ENCODE data around the gene ADAMTS13. TPM values are rescaled to one million over a fixed set of nuclear protein-coding genes. Genes with fewer than 3 reads are reported as not detected.

ADAMTS13 gene
- total RNA-seq, 1 donor from 2014 or later = 12.9 TPM

- H3K27ac Mint-ChIP-seq = no peak overlapping the region
Observed at GRCh38 chr9:133436681-133437080, 14.5 kb downstream of the ADAMTS13 start.

GRCh38 chr9:133437753-133438531 lies 15.8 kb downstream of the ADAMTS13 start:
- no peaks in the 10 kb centered on the region for H3K9me3 Mint-ChIP-seq
- DNase-seq (ENCODE audit: extremely low spot score, unreplicated experiment) = no peak
- no peaks in the 10 kb centered on the region for H3K4me1 Mint-ChIP-seq (ENCODE audit: unreplicated experiment)
- H3K36me3 Mint-ChIP-seq = no peaks in the 10 kb centered on the region
- H3K4me3 Mint-ChIP-seq = no peak overlapping the region
- no peak for TF ChIP-seq CTCF (conservative IDR thresholded peaks at IDR 0.05)
- H3K27ac Mint-ChIP-seq = no peak overlapping the region
- H3K27me3 Mint-ChIP-seq = no peaks in the 10 kb centered on the region

More at GRCh38 chr9:133436681-133437080, 14.5 kb downstream of the ADAMTS13 start:
- no peak for DNase-seq (ENCODE audit: extremely low spot score, unreplicated experiment)
- Mint-ChIP-seq H3K4me3 (no peak overlapping the region), H3K9me3 (no peaks in the 10 kb centered on the region), H3K4me1 (ENCODE audit: unreplicated experiment) (no peaks in the 10 kb centered on the region), H3K27me3 (no peaks in the 10 kb centered on the region), H3K36me3 (no peaks in the 10 kb centered on the region)
- TF ChIP-seq CTCF (conservative IDR thresholded peaks at IDR 0.05) = no peak

GRCh38 chr9:133439337-133439736 lies 17.2 kb downstream of the ADAMTS13 start:
- H3K4me3 Mint-ChIP-seq = no peak overlapping the region
- no peak for DNase-seq (ENCODE audit: extremely low spot score, unreplicated experiment)
- H3K27me3 Mint-ChIP-seq = no peaks in the 10 kb centered on the region
- no peaks in the 10 kb centered on the region for H3K36me3 Mint-ChIP-seq
- no peaks in the 10 kb centered on the region for H3K9me3 Mint-ChIP-seq
- no peak for TF ChIP-seq CTCF (conservative IDR thresholded peaks at IDR 0.05)
- no peak overlapping the region for H3K27ac Mint-ChIP-seq
- H3K4me1 Mint-ChIP-seq (ENCODE audit: unreplicated experiment) = no peaks in the 10 kb centered on the region

- Mint-ChIP-seq H3K36me3 (no peaks in the 10 kb centered on the region), H3K4me1 (ENCODE audit: unreplicated experiment) (no peaks in the 10 kb centered on the region), H3K27me3 (no peaks in the 10 kb centered on the region), H3K9me3 (no peaks in the 10 kb centered on the region), H3K27ac (no peak overlapping the region), H3K4me3 (no peak overlapping the region)
- TF ChIP-seq CTCF (conservative IDR thresholded peaks at IDR 0.05) = no peak
- no peak for DNase-seq (ENCODE audit: extremely low spot score, unreplicated experiment)
Observed at GRCh38 chr9:133440874-133441273, 18.7 kb downstream of the ADAMTS13 start.

GRCh38 chr9:133441571-133441970 lies 19.4 kb downstream of the ADAMTS13 start:
- DNase-seq (ENCODE audit: extremely low spot score, unreplicated experiment) = no peak
- Mint-ChIP-seq H3K36me3 (no peaks in the 10 kb centered on the region), H3K9me3 (no peaks in the 10 kb centered on the region), H3K27me3 (no peaks in the 10 kb centered on the region), H3K27ac (no peak overlapping the region), H3K4me1 (ENCODE audit: unreplicated experiment) (no peaks in the 10 kb centered on the region), H3K4me3 (no peak overlapping the region)
- no peak for TF ChIP-seq CTCF (conservative IDR thresholded peaks at IDR 0.05)

Data from type B pancreatic cell (in vitro differentiated cells).